ENCODE data around the gene HS3ST5. TPM values are rescaled to one million over a fixed set of nuclear protein-coding genes. Genes with fewer than 3 reads are reported as not detected.

Gene HS3ST5
- total RNA-seq, 4 donors from 2014 or later = not detected

- no peak for TF ChIP-seq CTCF (IDR thresholded peaks at IDR 0.05)
- no peak for DNase-seq (ENCODE audit: low spot score)
- ATAC-seq (ENCODE audit: low FRiP score) = no peak
Measured at GRCh38 chr6:114290864-114291263, 52.0 kb downstream of the HS3ST5 start.

GRCh38 chr6:114288701-114289495 is 53.9 kb downstream of the HS3ST5 start:
- DNase-seq (ENCODE audit: low spot score) = no peak
- TF ChIP-seq CTCF (IDR thresholded peaks at IDR 0.05) = no peak
- no peak for ATAC-seq (ENCODE audit: low FRiP score)

GRCh38 chr6:114287461-114287860 is 55.4 kb downstream of the HS3ST5 start:
- DNase-seq (ENCODE audit: low spot score) = no peak
- no peak for TF ChIP-seq CTCF (IDR thresholded peaks at IDR 0.05)

GRCh38 chr6:114286211-114286610 is 56.6 kb downstream of the HS3ST5 start:
- TF ChIP-seq CTCF (IDR thresholded peaks at IDR 0.05) = no peak
- ATAC-seq (ENCODE audit: low FRiP score) (no peak), DNase-seq (ENCODE audit: low spot score) (no peak)

More at GRCh38 chr6:114287461-114287860, 55.4 kb downstream of the HS3ST5 start:
- ATAC-seq (ENCODE audit: low FRiP score) = no peak

GRCh38 chr6:114284281-114284680 is 58.5 kb downstream of the HS3ST5 start:
- DNase-seq (ENCODE audit: low spot score) (no peak), ATAC-seq (ENCODE audit: low FRiP score) (no peak)
- TF ChIP-seq CTCF (IDR thresholded peaks at IDR 0.05) = no peak

- TF ChIP-seq CTCF (IDR thresholded peaks at IDR 0.05) = no peak
- no peak for DNase-seq (ENCODE audit: low spot score)
- ATAC-seq (ENCODE audit: low FRiP score) = no peak
Measured at GRCh38 chr6:114282292-114282691, 60.5 kb downstream of the HS3ST5 start.

GRCh38 chr6:114281496-114281895 is 61.3 kb downstream of the HS3ST5 start:
- no peak for TF ChIP-seq CTCF (IDR thresholded peaks at IDR 0.05)
- ATAC-seq (ENCODE audit: low FRiP score) (no peak), DNase-seq (ENCODE audit: low spot score) (no peak)

All from omental fat pad (tissue), 4 donors.